SK-N-MC (cell line): Measurements from ENCODE around the gene PCYT2.

ENCODE experiments used
- DNase-seq: peaks from one replicate; pipeline ENCODE4 v3.0.0-alpha.2; 2011; ENCODE audit warnings: low read depth, low spot score
- H3K27ac ChIP-seq: fragments of 200-600 bp; sonication (generic); 2 replicates; pipeline ENCODE4 v1.5.1; 2016; ENCODE audit warnings: mixed run types
- H3K36me3 ChIP-seq: fragments of 200-600 bp; sonication (generic); 2 replicates; pipeline ENCODE4 v1.6.1; 2017; ENCODE audit warnings: antibody characterized with exemption, low read length, mixed read lengths; ENCODE audit not compliant: insufficient read depth
- H3K4me3 ChIP-seq: fragments of 200-600 bp; sonication (generic); 2 replicates; pipeline ENCODE4 v1.5.1; 2016
- H3K9ac ChIP-seq: fragments of 200-600 bp; sonication (generic); 2 replicates; pipeline ENCODE4 v1.8.0; 2017; ENCODE audit warnings: mixed run types, mixed read lengths; ENCODE audit not compliant: insufficient read length
- H3K9me3 ChIP-seq: fragments of 200-600 bp; sonication (generic); 2 replicates; pipeline ENCODE4 v1.6.1; 2017; ENCODE audit warnings: low read depth, mild to moderate bottlenecking, antibody characterized with exemption, low read length, moderate library complexity, mixed read lengths
- EZH2 ChIP-seq: fragments of 200-600 bp; sonication (generic); IDR thresholded peaks from one replicate; pipeline ENCODE4 v1.6.1; 2017; ENCODE audit warnings: antibody characterized with exemption
- FOXP2 ChIP-seq: optimal IDR thresholded peaks from 2 replicates; pipeline ENCODE3; 2011; ENCODE audit warnings: mild to moderate bottlenecking, moderate library complexity; ENCODE audit not compliant: insufficient read depth; ENCODE audit errors: extremely low read length, control extremely low read depth
- POLR2AphosphoS5 ChIP-seq: IDR thresholded peaks from 2 replicates; pipeline ENCODE4 v1.6.1; 2012; ENCODE audit warnings: mild to moderate bottlenecking, low read depth, low read length, borderline replicate concordance

Gene PCYT2

DNA sequence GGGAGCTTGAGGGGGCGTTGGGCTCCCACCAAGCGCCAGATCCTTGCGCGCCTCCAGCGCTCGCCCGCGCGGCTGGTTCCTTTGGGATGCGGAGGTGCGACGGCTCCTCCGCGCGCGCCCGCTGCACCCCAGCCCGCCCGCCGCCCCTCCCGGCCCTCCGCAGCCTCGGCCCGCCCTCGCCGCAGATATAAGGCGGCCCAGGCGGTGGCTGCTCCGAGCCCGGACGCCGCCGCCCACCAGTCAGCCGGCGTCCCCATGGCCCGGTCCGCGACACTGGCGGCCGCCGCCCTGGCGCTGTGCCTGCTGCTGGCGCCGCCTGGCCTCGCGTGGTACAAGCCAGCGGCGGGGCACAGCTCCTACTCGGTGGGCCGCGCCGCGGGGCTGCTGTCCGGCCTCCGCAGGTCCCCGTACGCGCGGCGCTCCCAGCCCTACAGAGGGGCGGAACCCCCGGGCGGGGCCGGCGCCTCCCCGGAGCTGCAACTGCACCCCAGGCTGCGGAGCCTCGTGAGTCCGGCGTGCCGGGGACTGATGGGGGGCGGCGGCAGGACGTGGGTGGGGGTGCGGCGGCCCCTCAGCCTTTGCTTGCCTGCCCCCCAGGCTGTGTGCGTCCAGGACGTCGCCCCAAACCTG lies 9.1 kb downstream of the PCYT2 start, which contains the start of gene NPB:
Gene NPB (plus strand): TSS at position 216 of the 630 bp plus-strand sequence. CDS start 40 bp downstream, at position 256.
- Histone ChIP-seq H3K36me3 (peaks cover 9% of the 10 kb centered on the region; the same call in 1 of the 2 replicates), H3K9me3 (no peaks in the 10 kb centered on the region), H3K4me3 (no peak within 1 kb of the TSS), H3K9ac (no peak within 1 kb of the TSS), H3K27ac (no peak within 1 kb of the TSS)
- no peak for DNase-seq
- TF ChIP-seq EZH2, result no peak

DNA sequence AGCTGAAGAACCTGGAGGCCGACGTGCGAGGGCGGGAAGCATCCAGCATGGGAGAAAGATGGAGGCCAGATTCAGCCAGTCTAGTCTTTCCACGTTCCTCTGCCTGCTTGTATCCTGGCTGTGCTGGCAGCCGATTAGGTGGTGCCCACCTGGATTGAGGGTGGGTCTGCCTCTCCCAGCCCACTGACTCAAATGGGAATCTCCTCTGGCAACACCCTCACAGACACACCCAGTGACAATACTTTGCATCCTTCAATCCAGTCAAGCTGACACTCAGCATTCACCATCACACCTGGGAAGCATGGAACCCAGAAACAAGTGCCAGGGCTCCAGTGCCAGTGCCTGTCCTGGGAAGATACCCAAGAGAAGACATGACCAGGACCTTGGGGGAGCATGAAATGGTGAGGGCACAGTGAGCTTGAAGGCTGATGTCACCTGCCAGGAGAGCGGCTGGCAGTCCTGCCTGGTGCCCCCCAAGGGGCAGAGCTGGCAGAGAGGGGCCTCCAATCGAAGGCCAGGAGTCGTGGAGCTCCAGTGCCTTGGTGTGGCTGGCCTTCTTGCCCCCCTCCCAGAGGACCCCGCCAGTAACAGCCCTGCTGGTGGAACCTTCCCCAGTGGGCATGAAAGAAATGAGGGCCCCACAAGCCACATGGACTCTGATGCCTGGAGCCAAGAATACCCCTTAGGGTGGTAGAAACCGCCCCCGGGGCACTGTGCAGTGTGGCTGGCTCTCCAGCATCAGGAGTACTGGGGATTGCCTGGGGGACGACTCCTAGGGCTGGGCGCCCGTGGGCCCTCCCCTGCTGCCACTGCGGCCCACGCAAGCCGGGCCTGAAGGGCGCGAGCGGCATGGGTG lies 9.8 kb downstream of the PCYT2 start:
- no peak for DNase-seq
- Histone ChIP-seq H3K9ac (no peak overlapping the region), H3K27ac (no peak overlapping the region), H3K36me3 (peaks cover 12% of the 10 kb centered on the region; the same call in 1 of the 2 replicates), H3K9me3 (no peaks in the 10 kb centered on the region), H3K4me3 (no peak overlapping the region)
- TF ChIP-seq FOXP2 (no peak), POLR2AphosphoS5 (no peak), EZH2 (no peak)

DNA sequence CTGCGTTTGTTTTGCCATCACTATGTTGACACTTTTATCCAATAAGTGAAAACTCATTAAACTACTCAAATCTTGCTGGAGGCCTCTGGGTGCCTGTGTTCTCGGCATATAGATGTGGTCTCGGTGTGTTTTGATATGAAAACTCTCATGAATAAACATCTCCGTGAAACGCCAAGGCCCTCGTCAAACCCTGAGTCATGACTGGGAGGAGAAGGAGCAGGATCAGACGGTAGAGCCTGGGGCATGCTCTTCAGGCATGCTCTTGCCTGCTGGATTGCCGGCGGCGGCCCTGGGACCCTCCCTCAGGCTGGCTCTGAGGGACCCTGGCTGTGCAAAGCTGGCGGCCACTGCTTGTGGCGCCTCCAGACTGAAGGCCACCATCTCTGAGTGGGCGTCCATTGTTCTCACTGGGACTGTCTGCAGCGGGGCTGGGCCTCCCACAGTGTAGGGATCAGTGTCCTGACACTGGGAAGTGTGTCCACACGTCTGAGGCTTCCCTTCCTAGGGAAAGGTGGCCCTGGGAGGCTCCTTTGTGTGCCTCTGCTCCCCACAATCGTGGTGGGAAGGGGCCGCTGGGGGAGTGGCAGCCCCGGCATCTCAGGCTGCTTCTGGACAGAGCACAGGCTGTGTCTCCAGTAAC lies 10.9 kb downstream of the PCYT2 start:
- Histone ChIP-seq H3K27ac (peak overlapping the region; percentile 62), H3K36me3 (peaks cover 19% of the 10 kb centered on the region; the same call in 1 of the 2 replicates), H3K9ac (no peak overlapping the region), H3K9me3 (no peaks in the 10 kb centered on the region), H3K4me3 (no peak overlapping the region)
- no peak for TF ChIP-seq EZH2
- no peak; the same call in 1 of the 2 replicates for TF ChIP-seq POLR2AphosphoS5
- DNase-seq, result no peak

DNA sequence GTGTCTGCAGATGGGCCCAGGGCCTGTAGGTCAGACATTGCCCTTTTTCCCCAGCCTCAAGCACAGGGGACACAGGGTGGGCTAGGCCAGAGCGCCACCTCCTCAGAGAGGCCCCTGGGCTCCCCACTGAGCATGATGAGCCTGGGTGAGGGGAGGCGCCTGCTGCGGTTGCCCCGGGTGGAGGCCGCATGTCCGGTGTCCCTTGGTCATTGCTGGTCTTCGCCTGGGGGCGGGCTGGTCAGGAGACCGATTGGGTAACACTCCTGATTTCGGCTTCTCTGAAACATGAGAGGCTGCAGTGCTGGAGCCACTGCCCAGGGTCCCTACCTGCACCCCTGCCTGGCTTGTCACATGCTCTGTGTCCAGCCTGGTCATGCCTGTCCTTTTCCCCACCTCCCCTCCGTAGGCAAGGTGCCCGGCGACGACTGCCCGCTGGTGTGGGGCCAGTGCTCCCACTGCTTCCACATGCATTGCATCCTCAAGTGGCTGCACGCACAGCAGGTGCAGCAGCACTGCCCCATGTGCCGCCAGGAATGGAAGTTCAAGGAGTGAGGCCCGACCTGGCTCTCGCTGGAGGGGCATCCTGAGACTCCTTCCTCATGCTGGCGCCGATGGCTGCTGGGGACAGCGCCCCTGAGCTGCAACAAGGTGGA lies 11.6 kb downstream of the PCYT2 start:
- Histone ChIP-seq H3K4me3 (no peak overlapping the region), H3K9ac (no peak overlapping the region), H3K9me3 (no peaks in the 10 kb centered on the region), H3K36me3 (peaks cover 22% of the 10 kb centered on the region; the same call in 1 of the 2 replicates), H3K27ac (peak overlapping the region; percentile 62)
- TF ChIP-seq EZH2 (no peak), POLR2AphosphoS5 (no peak), FOXP2 (no peak)
- DNase-seq, result no peak

DNA sequence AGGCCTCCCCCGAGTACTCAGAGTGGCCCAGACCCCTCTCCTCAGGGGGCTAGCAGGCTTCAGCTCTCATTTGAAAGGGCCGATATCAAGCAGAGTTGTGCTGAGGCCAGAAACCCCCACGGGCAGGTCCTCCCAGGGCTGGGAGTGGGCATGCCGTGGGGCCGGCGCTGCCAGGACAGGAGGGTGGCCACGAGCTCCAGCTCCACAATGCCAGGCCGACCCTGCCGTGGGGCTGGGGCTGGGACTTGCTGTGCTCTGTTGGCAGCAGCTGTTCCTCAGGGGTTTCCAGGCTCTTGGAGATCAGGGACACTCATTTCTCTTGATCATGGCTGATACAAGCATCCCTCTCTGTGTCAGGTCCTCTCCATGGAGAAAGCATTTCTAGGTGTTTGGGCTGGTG lies 12.3 kb downstream of the PCYT2 start:
- TF ChIP-seq POLR2AphosphoS5 (no peak), EZH2 (no peak), FOXP2 (no peak)

DNA sequence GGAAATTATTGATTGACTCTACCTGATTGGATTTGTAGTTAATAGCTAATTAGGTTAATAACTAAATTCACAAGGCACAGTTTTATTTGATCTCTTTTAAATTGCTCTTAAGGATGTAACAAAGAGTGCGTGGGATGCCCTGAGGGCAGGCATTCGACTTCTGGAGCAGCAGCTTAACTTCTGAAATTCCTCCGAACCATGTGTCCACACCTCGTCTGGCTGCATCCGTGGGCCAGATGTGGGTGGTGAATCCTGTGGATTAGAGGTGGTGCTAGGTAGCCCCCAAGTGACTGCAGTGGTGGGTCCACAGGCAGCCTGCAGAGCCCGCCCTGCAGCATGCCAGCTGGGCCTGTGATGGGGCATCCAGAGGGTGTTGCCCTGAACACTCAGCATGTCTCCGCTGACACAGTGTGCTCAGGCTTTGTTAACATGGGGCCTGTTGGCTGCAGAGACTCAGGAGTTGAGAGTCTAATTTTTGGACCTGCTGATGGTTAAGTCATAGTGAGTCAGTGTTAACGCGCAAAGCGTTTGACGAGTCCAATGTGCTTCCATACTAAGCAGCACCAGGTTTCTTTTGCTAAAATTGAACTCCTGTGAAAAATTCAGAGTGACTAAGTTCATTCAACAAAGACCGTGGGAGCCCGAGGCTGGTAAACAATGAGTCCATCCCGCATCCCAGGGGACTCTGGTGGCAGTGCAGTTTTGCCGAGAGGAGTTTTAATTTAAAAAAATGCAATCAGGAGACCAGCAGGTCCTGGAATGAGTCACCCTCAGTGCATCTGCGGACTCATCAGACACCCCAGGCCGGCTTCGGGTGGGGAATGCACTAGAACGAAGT lies 13.0 kb downstream of the PCYT2 start:
- no peak for DNase-seq
- no peak overlapping the region for H3K4me3 ChIP-seq
- H3K36me3 ChIP-seq, result peaks cover 25% of the 10 kb centered on the region; the same call in 1 of the 2 replicates
- no peak overlapping the region for H3K9ac ChIP-seq
- peak overlapping the region; percentile 7; the same call in 1 of the 2 replicates for H3K27ac ChIP-seq
- TF ChIP-seq POLR2AphosphoS5 (no peak), EZH2 (no peak), FOXP2 (no peak)
- no peaks in the 10 kb centered on the region for H3K9me3 ChIP-seq

More for the DNA sequence above, 12.3 kb downstream of the PCYT2 start:
- DNase-seq, result no peak
- Histone ChIP-seq H3K4me3 (no peak overlapping the region), H3K36me3 (peaks cover 25% of the 10 kb centered on the region; the same call in 1 of the 2 replicates), H3K9ac (no peak overlapping the region), H3K9me3 (no peaks in the 10 kb centered on the region), H3K27ac (no peak overlapping the region; the same call in 1 of the 2 replicates)

GRCh38 chr17:81895400-81895799 lies 15.8 kb downstream of the PCYT2 start:
- Histone ChIP-seq H3K9me3 (no peaks in the 10 kb centered on the region), H3K4me3 (no peak overlapping the region), H3K27ac (no peak overlapping the region), H3K9ac (no peak overlapping the region), H3K36me3 (peaks cover 27% of the 10 kb centered on the region)
- TF ChIP-seq POLR2AphosphoS5 (no peak), EZH2 (no peak)
- no peak for DNase-seq

GRCh38 chr17:81891303-81891552 lies 20.0 kb downstream of the PCYT2 start:
- TF ChIP-seq POLR2AphosphoS5, result no peak
- no peak for TF ChIP-seq EZH2
- TF ChIP-seq FOXP2, result no peak
- peaks cover 55% of the 10 kb centered on the region for H3K36me3 ChIP-seq
- peak overlapping the region; percentile 80 for H3K4me3 ChIP-seq
- H3K9ac ChIP-seq, result peak overlapping the region; percentile 93
- DNase-seq, result no peak
- H3K27ac ChIP-seq, result peak overlapping the region; percentile 85
- no peaks in the 10 kb centered on the region for H3K9me3 ChIP-seq
